ENCODE results near the gene RPP21. TPM values are rescaled to one million over a fixed set of nuclear protein-coding genes. Genes with fewer than 3 reads are reported as not detected.

Gene RPP21
- polyA plus RNA-seq, 1 experiment, result 19.7 TPM

DNA sequence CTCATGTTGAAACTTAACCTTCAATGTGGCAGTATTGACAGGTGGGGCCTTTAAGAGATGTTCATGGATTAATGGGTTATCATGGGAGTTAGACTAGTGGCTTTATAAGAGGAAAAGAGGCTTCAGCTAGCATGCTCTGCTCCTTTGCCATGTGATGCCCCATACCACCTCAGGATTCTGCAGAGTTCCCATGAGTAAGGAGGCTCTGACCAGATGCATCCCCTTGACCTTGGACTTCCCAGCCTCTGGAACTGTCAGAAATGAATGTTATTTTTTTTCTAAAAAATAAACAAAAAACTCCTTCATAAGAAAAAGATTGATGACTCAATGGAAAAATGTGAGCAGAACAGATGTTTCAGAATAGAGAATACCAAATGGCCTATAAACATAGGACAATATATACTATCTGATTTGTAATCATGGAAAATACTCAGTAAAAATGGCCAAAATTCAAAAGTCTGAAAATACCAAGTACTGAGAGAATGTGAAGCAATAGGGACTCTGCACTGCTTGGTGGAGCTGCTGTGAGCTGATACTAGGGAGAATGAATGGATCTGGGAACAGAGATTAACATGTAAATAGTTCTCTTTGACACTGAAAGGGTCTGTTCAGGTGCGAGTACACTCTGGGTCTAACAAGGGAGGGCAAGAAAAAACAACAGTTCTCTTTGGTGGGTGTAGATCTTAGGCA, 25.7 kb upstream of the RPP21 start:
- ChIA-PET CTCF (no interaction called here), POLR2A (no interaction called here)
- TF ChIP-seq, protein P1, sequence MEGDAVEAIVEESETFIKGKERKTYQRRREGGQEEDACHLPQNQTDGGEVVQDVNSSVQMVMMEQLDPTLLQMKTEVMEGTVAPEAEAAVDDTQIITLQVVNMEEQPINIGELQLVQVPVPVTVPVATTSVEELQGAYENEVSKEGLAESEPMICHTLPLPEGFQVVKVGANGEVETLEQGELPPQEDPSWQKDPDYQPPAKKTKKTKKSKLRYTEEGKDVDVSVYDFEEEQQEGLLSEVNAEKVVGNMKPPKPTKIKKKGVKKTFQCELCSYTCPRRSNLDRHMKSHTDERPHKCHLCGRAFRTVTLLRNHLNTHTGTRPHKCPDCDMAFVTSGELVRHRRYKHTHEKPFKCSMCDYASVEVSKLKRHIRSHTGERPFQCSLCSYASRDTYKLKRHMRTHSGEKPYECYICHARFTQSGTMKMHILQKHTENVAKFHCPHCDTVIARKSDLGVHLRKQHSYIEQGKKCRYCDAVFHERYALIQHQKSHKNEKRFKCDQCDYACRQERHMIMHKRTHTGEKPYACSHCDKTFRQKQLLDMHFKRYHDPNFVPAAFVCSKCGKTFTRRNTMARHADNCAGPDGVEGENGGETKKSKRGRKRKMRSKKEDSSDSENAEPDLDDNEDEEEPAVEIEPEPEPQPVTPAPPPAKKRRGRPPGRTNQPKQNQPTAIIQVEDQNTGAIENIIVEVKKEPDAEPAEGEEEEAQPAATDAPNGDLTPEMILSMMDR (IDR thresholded peaks at IDR 0.05; ENCODE audit: low read depth, low read length), result no peak
- no peak overlapping the region for H3K27ac ChIP-seq (ENCODE audit: low read depth, low read length)
- no peaks in the 10 kb centered on the region for H3K27me3 ChIP-seq (ENCODE audit: control insufficient read depth, insufficient read depth, low read length)
- DNase-seq (ENCODE audit: low read depth, low spot score), result no peak
- no peak overlapping the region for H3K4me3 ChIP-seq (ENCODE audit: low read depth, low read length)
- H3K9me3 ChIP-seq (ENCODE audit: control insufficient read depth, insufficient read depth, low read length), result no peaks in the 10 kb centered on the region

DNA sequence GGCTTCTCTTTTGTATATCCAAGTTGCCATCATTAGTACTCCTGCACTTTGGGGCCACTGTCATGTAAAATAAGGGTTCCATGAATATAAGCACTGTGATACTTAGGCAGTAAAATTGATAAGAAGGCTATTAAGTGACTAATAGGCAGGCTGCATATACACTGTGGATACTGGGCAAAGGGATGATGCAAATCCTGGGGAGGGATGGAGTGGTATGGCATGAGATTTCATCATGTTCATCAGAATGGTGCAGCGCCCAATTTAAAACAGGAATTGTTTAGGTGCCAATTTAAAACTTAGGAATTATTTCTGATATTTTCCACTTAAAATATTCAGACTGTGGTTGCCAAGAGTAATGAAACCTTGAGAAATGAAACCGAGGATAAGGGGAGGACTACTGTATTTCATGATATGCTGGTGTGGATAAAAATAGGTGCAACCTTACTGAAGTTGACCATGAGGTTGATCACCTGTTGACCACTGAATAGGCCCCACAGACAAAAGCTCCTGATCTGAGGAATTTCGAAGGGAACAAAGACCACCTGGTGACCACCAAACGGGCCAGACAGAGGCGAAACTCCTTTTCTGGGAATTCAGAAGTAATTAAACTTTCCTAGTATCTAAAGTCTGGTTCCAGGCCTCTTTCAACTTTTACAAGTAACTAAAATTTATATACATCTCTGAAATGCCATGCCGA, 23.1 kb upstream of the RPP21 start:
- Histone ChIP-seq H3K4me3 (ENCODE audit: low read depth, low read length) (no peak overlapping the region), H3K27ac (ENCODE audit: low read depth, low read length) (no peak overlapping the region), H3K9me3 (ENCODE audit: control insufficient read depth, insufficient read depth, low read length) (no peaks in the 10 kb centered on the region), H3K27me3 (ENCODE audit: control insufficient read depth, insufficient read depth, low read length) (no peaks in the 10 kb centered on the region)
- no peak for DNase-seq (ENCODE audit: low read depth, low spot score)
- POLR2A ChIA-PET, result no interaction called here
- CTCF ChIA-PET, result no interaction called here
- TF ChIP-seq, protein P1 (IDR thresholded peaks at IDR 0.05; ENCODE audit: low read depth, low read length), result no peak

- no peak for DNase-seq (ENCODE audit: low read depth, low spot score)
- TF ChIP-seq, protein P1 (IDR thresholded peaks at IDR 0.05; ENCODE audit: low read depth, low read length), result no peak
- Histone ChIP-seq H3K4me3 (ENCODE audit: low read depth, low read length) (no peak overlapping the region), H3K9me3 (ENCODE audit: control insufficient read depth, insufficient read depth, low read length) (no peaks in the 10 kb centered on the region), H3K27ac (ENCODE audit: low read depth, low read length) (peak overlapping the region; percentile 49), H3K27me3 (ENCODE audit: control insufficient read depth, insufficient read depth, low read length) (no peaks in the 10 kb centered on the region)
- POLR2A ChIA-PET, result interaction anchor here (0.6 kb wide), 1 partner anchor 23 kb away, joined by 7 read pairs; no protein-coding TSS in a partner anchor
- CTCF ChIA-PET, result no interaction called here
Observed at GRCh38 chr6:30322527-30323501, 22.1 kb upstream of the RPP21 start.

DNA sequence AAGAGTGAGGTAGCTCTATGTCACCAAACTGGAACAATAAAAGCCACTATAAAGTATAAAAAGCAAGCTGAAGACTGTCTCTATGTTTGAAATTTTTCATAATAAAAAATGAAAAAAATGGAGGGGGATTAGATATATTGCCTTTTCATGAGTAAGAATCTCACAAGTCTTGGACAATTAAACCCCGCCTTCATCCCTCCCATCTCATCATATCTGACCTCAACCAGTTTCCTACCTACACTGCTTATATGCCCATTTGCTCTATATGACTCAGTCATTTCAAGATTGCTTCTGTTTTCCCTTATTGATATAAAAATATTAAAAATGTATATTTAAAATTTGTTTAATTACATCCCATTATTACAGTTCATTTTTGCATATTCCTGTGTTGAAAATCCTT, 21.1 kb upstream of the RPP21 start:
- H3K4me3 ChIP-seq (ENCODE audit: low read depth, low read length), result no peak overlapping the region
- CTCF ChIA-PET, result interaction anchor here (0.6 to 1.3 kb wide), 2 partner anchors 35 to 220 kb away, joined by 3 read pairs; no protein-coding TSS in a partner anchor
- TF ChIP-seq, protein P1 (IDR thresholded peaks at IDR 0.05; ENCODE audit: low read depth, low read length), result no peak
- DNase-seq (ENCODE audit: low read depth, low spot score), result no peak
- POLR2A ChIA-PET, result no interaction called here
- no peaks in the 10 kb centered on the region for H3K9me3 ChIP-seq (ENCODE audit: control insufficient read depth, insufficient read depth, low read length)
- H3K27ac ChIP-seq (ENCODE audit: low read depth, low read length), result no peak overlapping the region
- no peaks in the 10 kb centered on the region for H3K27me3 ChIP-seq (ENCODE audit: control insufficient read depth, insufficient read depth, low read length)

All from AG04450 (cell line).